Suprapubic skin (tissue), 4 donors: ENCODE measurements around the gene RRP1. TPM values are rescaled to one million over a fixed set of nuclear protein-coding genes. Genes with fewer than 3 reads are reported as not detected.
A peak's percentile ranks its signal among the peaks of the same experiment; 100 is the strongest.

ENCODE experiments used
- DNase-seq, 2 donors: peaks; one replicate each; pipeline ENCODE4 v3.0.0-alpha.2; 2019; ENCODE audit warnings: low spot score in 2 of 2
- H3K27ac ChIP-seq: fragments of 200-600 bp; sonication (generic); one replicate; pipeline ENCODE4 v1.5.1; 2019
- H3K27me3 ChIP-seq: fragments of 200-600 bp; sonication (generic); one replicate; pipeline ENCODE4 v1.5.1; 2019
- H3K36me3 ChIP-seq: fragments of 200-600 bp; sonication (generic); one replicate; pipeline ENCODE4 v1.5.1; 2019
- H3K4me1 ChIP-seq: fragments of 200-600 bp; sonication (generic); one replicate; pipeline ENCODE4 v1.5.1; 2019
- H3K4me3 ChIP-seq: fragments of 200-600 bp; sonication (generic); one replicate; pipeline ENCODE4 v1.5.1; 2019; ENCODE audit warnings: mild to moderate bottlenecking
- H3K9me3 ChIP-seq: fragments of 200-600 bp; sonication (generic); one replicate; pipeline ENCODE4 v1.5.1; 2019
- CTCF ChIP-seq, 2 donors: fragments of 200-600 bp in 1 of 2; fragments of 450-650 bp in 1 of 2; sonication (generic) in 1 of 2; IDR thresholded peaks; one replicate each; pipeline ENCODE4 v1.5.1; 2016 to 2019; ENCODE audit warnings: antibody characterized with exemption in 2 of 2, mild to moderate bottlenecking in 1 of 2, moderate library complexity in 1 of 2
- EP300 ChIP-seq: sonication (generic); formaldehyde crosslinking; IDR thresholded peaks from one replicate; pipeline ENCODE4 v1.6.1; 2017; ENCODE audit warnings: antibody characterized with exemption
- POLR2A ChIP-seq, 2 donors: fragments of 450-650 bp; IDR thresholded peaks; one replicate each; pipeline ENCODE4 v1.6.1; 2017; ENCODE audit warnings: antibody characterized with exemption in 2 of 2, mild to moderate bottlenecking in 2 of 2, moderate library complexity in 2 of 2
- POLR2AphosphoS5 ChIP-seq, 3 donors: sonication (generic); formaldehyde crosslinking; IDR thresholded peaks; one replicate each; pipeline ENCODE4 v1.6.1; 2017; ENCODE audit warnings: antibody characterized with exemption in 3 of 3
- WGBS: methylation state at CpG from one replicate; pipeline ENCODE4 v1.1.5; 2018; 5-methylcytosine and 5-hydroxymethylcytosine counted together
- total RNA-seq, 4 donors: library from RNA; depleted of rRNA; stranded (reverse); fragments of >200 nt; gene quantifications; one replicate each; pipeline ENCODE4 v1.1.0, GENCODE V29; 2016

Gene RRP1
- total RNA-seq, 4 donors from 2014 or later, result 22.5 to 34.6 (median 28.4) TPM

- 86% methylated on average over 14 of the region's 14 CpGs for WGBS
- Histone ChIP-seq H3K4me1 (no peaks in the 10 kb centered on the region), H3K9me3 (no peaks in the 10 kb centered on the region), H3K27ac (no peak overlapping the region), H3K27me3 (no peaks in the 10 kb centered on the region), H3K36me3 (peaks cover 75% of the 10 kb centered on the region), H3K4me3 (no peak overlapping the region)
- DNase-seq, result peak in 1 of 2 donors; percentile 70
- no peak for TF ChIP-seq POLR2A (IDR thresholded peaks at IDR 0.05)
- no peak for TF ChIP-seq EP300
- no peak for TF ChIP-seq CTCF (IDR thresholded peaks at IDR 0.05)
- no peak for TF ChIP-seq POLR2AphosphoS5 (IDR thresholded peaks at IDR 0.05)
These were observed 13.4 kb downstream of the RRP1 start for GRCh38 chr21:43802713-43803313.

GRCh38 chr21:43803558-43804300 is 14.4 kb downstream of the RRP1 start:
- 85% methylated on average over 32 of the region's 33 CpGs for WGBS
- Histone ChIP-seq H3K4me1 (peaks cover under 1% of the 10 kb centered on the region), H3K36me3 (peaks cover 66% of the 10 kb centered on the region), H3K27me3 (no peaks in the 10 kb centered on the region), H3K9me3 (no peaks in the 10 kb centered on the region), H3K27ac (no peak overlapping the region), H3K4me3 (no peak overlapping the region)
- peak in 1 of 2 donors; percentile 74 for DNase-seq
- no peak for TF ChIP-seq CTCF (IDR thresholded peaks at IDR 0.05)
- no peak for TF ChIP-seq POLR2AphosphoS5 (IDR thresholded peaks at IDR 0.05)
- TF ChIP-seq EP300, result no peak
- TF ChIP-seq POLR2A (IDR thresholded peaks at IDR 0.05), result no peak

GRCh38 chr21:43805275-43805800 is 16.0 kb downstream of the RRP1 start:
- TF ChIP-seq CTCF (IDR thresholded peaks at IDR 0.05) (no peak), EP300 (no peak), POLR2AphosphoS5 (IDR thresholded peaks at IDR 0.05) (no peak), POLR2A (IDR thresholded peaks at IDR 0.05) (no peak)
- Histone ChIP-seq H3K4me1 (peaks cover 15% of the 10 kb centered on the region), H3K27me3 (no peaks in the 10 kb centered on the region), H3K4me3 (no peak overlapping the region), H3K9me3 (no peaks in the 10 kb centered on the region), H3K27ac (no peak overlapping the region), H3K36me3 (peaks cover 50% of the 10 kb centered on the region)
- no peak for DNase-seq
- WGBS, result 85% methylated on average over 14 of the region's 14 CpGs

GRCh38 chr21:43806017-43806710 is 16.8 kb downstream of the RRP1 start:
- Histone ChIP-seq H3K27ac (no peak overlapping the region), H3K9me3 (no peaks in the 10 kb centered on the region), H3K36me3 (peaks cover 41% of the 10 kb centered on the region), H3K27me3 (no peaks in the 10 kb centered on the region), H3K4me1 (peaks cover 23% of the 10 kb centered on the region), H3K4me3 (no peak overlapping the region)
- no peak for DNase-seq
- 87% methylated on average over 20 of the region's 21 CpGs for WGBS
- no peak for TF ChIP-seq POLR2A (IDR thresholded peaks at IDR 0.05)

- Histone ChIP-seq H3K4me1 (peaks cover 45% of the 10 kb centered on the region), H3K9me3 (no peaks in the 10 kb centered on the region), H3K27ac (no peak overlapping the region), H3K27me3 (no peaks in the 10 kb centered on the region), H3K4me3 (no peak overlapping the region), H3K36me3 (peaks cover 19% of the 10 kb centered on the region)
- TF ChIP-seq CTCF (IDR thresholded peaks at IDR 0.05) (no peak), POLR2AphosphoS5 (IDR thresholded peaks at IDR 0.05) (no peak), POLR2A (IDR thresholded peaks at IDR 0.05) (no peak), EP300 (no peak)
- DNase-seq, result no peak
- 86% methylated on average over 16 of the region's 18 CpGs for WGBS
These were observed 19.0 kb downstream of the RRP1 start for GRCh38 chr21:43808367-43808766.
